ENCODE results near the gene KIF15. TPM values are rescaled to one million over a fixed set of nuclear protein-coding genes. Genes with fewer than 3 reads are reported as not detected.

KIF15 gene
- total and polyA plus RNA-seq, 2 experiments from 2014 or later, result 3.3 to 3.9 TPM

DNA sequence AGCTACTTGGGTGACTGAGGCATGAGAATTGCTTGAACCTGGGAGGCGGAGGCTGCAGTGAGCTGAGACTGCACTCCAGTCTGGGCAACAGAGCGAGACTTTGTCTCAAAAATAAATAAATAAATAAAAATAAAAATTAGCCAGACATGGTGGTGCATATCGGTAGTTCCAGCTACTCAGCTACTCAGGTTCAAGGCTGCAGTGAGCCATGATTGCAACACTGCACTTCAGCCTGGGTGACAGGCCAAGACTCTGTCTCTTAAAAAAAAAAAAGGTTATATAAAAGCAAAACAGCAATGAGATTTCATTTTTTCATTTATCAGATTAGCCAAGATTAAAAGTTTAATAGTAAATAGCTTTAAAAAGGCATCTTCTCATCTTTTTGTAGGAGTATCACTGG lies 115.7 kb downstream of the KIF15 start:
- WGBS, 2 experiments (ENCODE audit: low coverage in 1 of 2, low lambda C conversion rate in 2 of 2, missing lambda C conversion rate in 2 of 2), result 64 to 67% methylated on average over 3 of the region's 3 CpGs
- H3K4me2 ChIP-seq (ENCODE audit: unreplicated experiment), result no peak overlapping the region
- no peak overlapping the region for H2AFZ ChIP-seq
- no peaks in the 10 kb centered on the region for H4K20me1 ChIP-seq (ENCODE audit: insufficient read depth)
- no peak overlapping the region for H3K27ac ChIP-seq
- TF ChIP-seq EZH2 (IDR thresholded peaks at IDR 0.05; ENCODE audit: insufficient read depth, poor library complexity, severe bottlenecking) (no peak), EZH2phosphoT487 (IDR thresholded peaks at IDR 0.05; ENCODE audit: insufficient read depth, low read depth) (no peak)
- no peak overlapping the region for H3K4me3 ChIP-seq
- no peak for DNase-seq
- no peaks in the 10 kb centered on the region for H3K79me2 ChIP-seq (ENCODE audit: insufficient read depth)
- H3K4me1 ChIP-seq (ENCODE audit: insufficient read depth), result no peaks in the 10 kb centered on the region
- in situ Hi-C loops (cut with MboI), result no loop called here
- no peak overlapping the region for H3K9ac ChIP-seq
- H3F3A ChIP-seq (ENCODE audit: insufficient read depth), result no peaks in the 10 kb centered on the region
- H3K36me3 ChIP-seq (ENCODE audit: low read depth), result no peaks in the 10 kb centered on the region
- H3K27me3 ChIP-seq (replicated peaks; ENCODE audit: insufficient read depth), result no peaks in the 10 kb centered on the region
- no peaks in the 10 kb centered on the region for H3K9me3 ChIP-seq (ENCODE audit: low read depth)
- no peaks in the 10 kb centered on the region for H3K9me2 ChIP-seq (ENCODE audit: insufficient read depth)

DNA sequence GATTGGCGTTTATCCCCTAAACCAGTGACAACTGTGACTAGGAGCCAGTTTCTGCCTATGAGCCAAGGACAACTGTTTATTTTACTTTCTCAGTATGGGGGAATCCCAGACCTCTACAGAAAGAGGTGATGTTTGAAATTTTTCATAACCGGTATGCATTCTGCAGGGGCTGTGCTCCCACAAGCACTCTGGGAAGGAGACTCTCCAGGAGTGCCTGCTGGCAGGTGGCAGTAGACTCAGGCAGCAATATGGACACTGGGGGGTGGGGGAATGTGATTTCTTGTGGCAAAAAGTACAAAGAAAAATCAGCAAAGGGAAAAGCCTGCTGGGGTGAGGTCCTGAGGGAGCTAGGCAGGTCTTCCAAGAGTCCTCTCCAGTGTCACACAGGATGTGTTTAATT lies 118.7 kb downstream of the KIF15 start:
- no peak overlapping the region for H3K4me2 ChIP-seq (ENCODE audit: unreplicated experiment)
- H3F3A ChIP-seq (ENCODE audit: insufficient read depth), result 0 out of 2 replicates have a peak, but pooled peaks cover 8% of the 10 kb centered on the region
- no peaks in the 10 kb centered on the region for H3K36me3 ChIP-seq (ENCODE audit: low read depth)
- no peak overlapping the region for H3K4me3 ChIP-seq
- no peaks in the 10 kb centered on the region for H3K9me3 ChIP-seq (ENCODE audit: low read depth)
- in situ Hi-C loops (cut with MboI), result no loop called here
- no peak overlapping the region for H2AFZ ChIP-seq
- peaks cover 20% of the 10 kb centered on the region for H3K4me1 ChIP-seq (ENCODE audit: insufficient read depth)
- WGBS, 2 experiments (ENCODE audit: low coverage in 1 of 2, low lambda C conversion rate in 2 of 2, missing lambda C conversion rate in 2 of 2), result 44 to 45% methylated on average over 2 of the region's 2 CpGs
- no peaks in the 10 kb centered on the region for H3K27me3 ChIP-seq (replicated peaks; ENCODE audit: insufficient read depth)
- no peak overlapping the region for H3K27ac ChIP-seq
- DNase-seq, result no peak
- H3K9me2 ChIP-seq (ENCODE audit: insufficient read depth), result no peaks in the 10 kb centered on the region
- no peaks in the 10 kb centered on the region for H4K20me1 ChIP-seq (ENCODE audit: insufficient read depth)
- TF ChIP-seq EZH2 (IDR thresholded peaks at IDR 0.05; ENCODE audit: insufficient read depth, poor library complexity, severe bottlenecking), result no peak
- no peaks in the 10 kb centered on the region for H3K79me2 ChIP-seq (ENCODE audit: insufficient read depth)
- H3K9ac ChIP-seq, result no peak overlapping the region

DNA sequence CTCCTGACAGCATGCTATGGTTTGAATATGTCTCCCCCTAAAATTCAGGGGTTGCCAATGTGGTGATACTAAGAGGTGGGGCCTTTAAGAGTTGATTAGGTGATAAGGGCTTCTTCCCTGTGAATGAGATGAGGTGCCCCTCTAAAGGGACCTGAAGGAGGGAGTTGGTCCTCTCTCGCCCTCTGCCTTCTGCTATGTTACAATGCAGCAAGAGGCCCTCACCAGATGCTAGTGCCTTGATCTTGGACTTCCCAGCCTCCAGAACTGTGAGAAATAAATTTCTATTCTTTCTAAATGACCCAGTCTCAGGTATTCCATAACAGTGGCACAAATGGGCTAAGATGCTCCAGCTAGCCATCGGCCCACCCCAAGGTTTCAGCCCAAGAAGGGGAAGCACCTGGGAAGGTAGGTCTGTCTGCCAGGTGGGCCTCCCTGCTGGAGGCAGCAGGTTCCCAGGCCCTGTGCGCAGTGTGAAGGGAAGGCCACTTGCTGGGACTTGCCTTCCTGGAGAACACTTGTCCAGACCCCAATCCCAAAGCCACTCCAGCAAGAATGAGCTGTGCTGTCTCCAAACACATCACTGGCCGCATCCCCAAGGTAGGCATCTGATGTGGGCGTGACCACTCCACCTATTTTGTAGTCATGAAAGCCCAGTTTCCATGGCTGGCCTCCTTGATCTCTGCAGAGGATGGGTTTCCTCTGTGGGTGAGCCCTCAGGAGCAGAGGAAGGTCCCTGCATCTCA lies 121.8 kb downstream of the KIF15 start:
- Histone ChIP-seq H3K4me2 (ENCODE audit: unreplicated experiment) (peak overlapping the region; percentile 58), H3K9me3 (ENCODE audit: low read depth) (no peaks in the 10 kb centered on the region), H3K9me2 (ENCODE audit: insufficient read depth) (no peaks in the 10 kb centered on the region), H4K20me1 (ENCODE audit: insufficient read depth) (no peaks in the 10 kb centered on the region), H3K79me2 (ENCODE audit: insufficient read depth) (no peaks in the 10 kb centered on the region), H3K4me1 (ENCODE audit: insufficient read depth) (peaks cover 25% of the 10 kb centered on the region), H3K27me3 (replicated peaks; ENCODE audit: insufficient read depth) (no peaks in the 10 kb centered on the region), H3K9ac (peak overlapping the region; percentile 49), H3K36me3 (ENCODE audit: low read depth) (no peaks in the 10 kb centered on the region), H2AFZ (peak overlapping the region; percentile 44), H3K4me3 (peak overlapping the region; percentile 32), H3K27ac (peak overlapping the region; percentile 74), H3F3A (ENCODE audit: insufficient read depth) (0 out of 2 replicates have a peak, but pooled peaks cover 10% of the 10 kb centered on the region)
- TF ChIP-seq EZH2 (IDR thresholded peaks at IDR 0.05; ENCODE audit: insufficient read depth, poor library complexity, severe bottlenecking) (no peak), EZH2phosphoT487 (IDR thresholded peaks at IDR 0.05; ENCODE audit: insufficient read depth, low read depth) (no peak)
- in situ Hi-C loops (cut with MboI), result no loop called here
- 81 to 85% methylated on average over 5 of the region's 5 CpGs for WGBS, 2 experiments (ENCODE audit: low coverage in 1 of 2, low lambda C conversion rate in 2 of 2, missing lambda C conversion rate in 2 of 2)
- DNase-seq, result peak; percentile 10

DNA sequence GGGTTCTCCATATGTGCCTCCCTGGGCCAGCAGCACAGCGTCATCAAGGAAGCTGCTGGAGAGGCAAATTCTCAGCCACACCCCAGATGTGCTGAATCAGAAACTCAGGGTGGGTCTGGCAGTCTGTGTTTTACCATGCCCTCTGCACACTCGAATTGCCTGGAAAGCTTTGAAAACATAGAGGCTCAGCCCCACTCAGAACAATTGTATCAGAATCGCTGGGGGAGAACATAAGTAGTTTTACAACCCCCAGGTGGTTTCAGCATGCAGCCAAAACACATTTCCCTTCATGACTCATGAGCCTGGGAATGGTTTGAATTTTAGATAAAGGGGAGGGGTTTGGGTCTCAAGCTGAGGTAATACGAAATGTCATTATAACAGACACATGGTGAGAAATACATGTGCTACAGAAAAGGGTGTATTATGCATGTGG lies 122.4 kb downstream of the KIF15 start:
- TF ChIP-seq EZH2 (IDR thresholded peaks at IDR 0.05; ENCODE audit: insufficient read depth, poor library complexity, severe bottlenecking) (no peak), EZH2phosphoT487 (IDR thresholded peaks at IDR 0.05; ENCODE audit: insufficient read depth, low read depth) (no peak)
- Histone ChIP-seq H4K20me1 (ENCODE audit: insufficient read depth) (no peaks in the 10 kb centered on the region), H3K4me2 (ENCODE audit: unreplicated experiment) (peak overlapping the region; percentile 58), H3K9me2 (ENCODE audit: insufficient read depth) (no peaks in the 10 kb centered on the region), H2AFZ (peak overlapping the region; percentile 44), H3K27me3 (replicated peaks; ENCODE audit: insufficient read depth) (no peaks in the 10 kb centered on the region), H3K79me2 (ENCODE audit: insufficient read depth) (no peaks in the 10 kb centered on the region), H3K36me3 (ENCODE audit: low read depth) (no peaks in the 10 kb centered on the region), H3K9ac (peak overlapping the region; percentile 49), H3F3A (ENCODE audit: insufficient read depth) (0 out of 2 replicates have a peak, but pooled peaks cover 10% of the 10 kb centered on the region), H3K4me1 (ENCODE audit: insufficient read depth) (peaks cover 25% of the 10 kb centered on the region), H3K27ac (peak overlapping the region; percentile 74), H3K9me3 (ENCODE audit: low read depth) (no peaks in the 10 kb centered on the region), H3K4me3 (peak overlapping the region; percentile 32)
- in situ Hi-C loops (cut with MboI), result no loop called here
- DNase-seq, result peak; percentile 92
- 0 to 2% methylated on average over 4 of the region's 4 CpGs for WGBS, 2 experiments (ENCODE audit: low coverage in 1 of 2, low lambda C conversion rate in 2 of 2, missing lambda C conversion rate in 2 of 2)

Data from GM23248 (cell line).